Ovary (tissue), 9 donors: ENCODE data around the gene PRKCH. TPM values are rescaled to one million over a fixed set of nuclear protein-coding genes. Genes with fewer than 3 reads are reported as not detected.

Experiments used
- DNase-seq, 5 donors: peaks; one replicate each; pipeline ENCODE4 v3.0.0-alpha.2; 2019 to 2020
- H3K27ac ChIP-seq, 2 donors: fragments of 200-600 bp; one replicate each; pipeline versions ENCODE4 v1.5.1 to v1.8.0; 2019 to 2022
- H3K27me3 ChIP-seq: fragments of 200-600 bp; one replicate; pipeline ENCODE4 v1.8.0; 2022
- H3K36me3 ChIP-seq: fragments of 200-600 bp; sonication (generic); one replicate; pipeline ENCODE4 v1.5.1; 2019
- H3K4me1 ChIP-seq: one replicate; pipeline ENCODE4 v1.8.1; 2013; ENCODE audit warnings: mild to moderate bottlenecking, moderate library complexity; ENCODE audit not compliant: insufficient read depth
- H3K4me3 ChIP-seq: fragments of 200-600 bp; sonication (generic); one replicate; pipeline ENCODE4 v1.5.1; 2017
- H3K9me3 ChIP-seq, 2 donors: fragments of 200-600 bp in 1 of 2; sonication (generic) in 1 of 2; one replicate each; pipeline versions ENCODE4 v1.5.1 to v1.8.1; 2013 to 2019; ENCODE audit warnings: mild to moderate bottlenecking in 1 of 2, moderate library complexity in 1 of 2
- EP300 ChIP-seq: sonication (generic); formaldehyde crosslinking; IDR thresholded peaks from one replicate; pipeline ENCODE4 v1.6.1; 2017; ENCODE audit warnings: antibody characterized with exemption
- POLR2A ChIP-seq: fragments of 450-650 bp; IDR thresholded peaks from one replicate; pipeline ENCODE4 v1.6.1; 2017; ENCODE audit warnings: antibody characterized with exemption, mild to moderate bottlenecking, moderate library complexity
- WGBS, 3 donors: extraction: QIAGEN DNeasy Blood & Tissue Kit in 1 of 3; methylation state at CpG; one replicate each; pipeline versions ENCODE4 v1.1.5 to v1.1.7; 2013 to 2017; 5-methylcytosine and 5-hydroxymethylcytosine counted together
- intact Hi-C, 4 donors: fragments of 100-400 bp; cut with DNase I; formaldehyde crosslinking; loops; one replicate each; pipeline versions ENCODE4 v1.11.0 to v1.15.1; 2022 to 2023
- polyA plus RNA-seq, 2 donors: library from polyadenylated mRNA; stranded (reverse); fragments of 200-250 nt in 1 of 2; fragments of 350-450 nt in 1 of 2; fragmentation: Illumina TruSeq in 1 of 2; extraction: RNeasy Lipid Tissue Mini Kit (QIAGEN cat#74804) in 1 of 2; gene quantifications; one replicate each; pipeline ENCODE4 v1.2.3, GENCODE V29; 2013 to 2014
- total RNA-seq, 7 donors: library from RNA; depleted of rRNA in 2 of 7; stranded (reverse); fragments of >200 nt in 2 of 7; fragmentation: NEBNext Ultra II Directional in 3 of 7; extraction: Animal tissue kit (Norgen Biotek cat#: 25700) in 3 of 7; gene quantifications; one replicate each; pipeline versions ENCODE4 v1.1.0 to v1.2.4, GENCODE V29; 2016 to 2023
- TF ChIP-seq, protein P1 (sequence below), 3 donors: fragments of 450-650 bp in 2 of 3; fragments of 200-600 bp in 1 of 3; IDR thresholded peaks; one replicate each; pipeline versions ENCODE4 v1.5.1 to v1.8.0; 2016 to 2022; ENCODE audit warnings: antibody characterized with exemption in 3 of 3, mild to moderate bottlenecking in 1 of 3
- donor health status: DM: no; HTN: no; CAD: no; lungs with moderate emphysema.
- donor health status: DM: no; HTN: no; CAD: no.
- donor health status: Bipolar disorder and iron deficiency.
- donor health status: DM: yes; HTN: yes; CAD: no.
- donor health status: DM: no; HTN: no; CAD: no.
- donor health status: DM: yes; HTN: yes; CAD: no.

Gene PRKCH
- total and polyA plus RNA-seq, 9 donors = 8.4 to 47.6 (median 15.9) TPM

GRCh38 chr14:61523751-61524150 is 202.4 kb downstream of the PRKCH start:
- H3K27ac ChIP-seq = peak overlapping the region in 1 of 2 donors; percentile 3

DNA sequence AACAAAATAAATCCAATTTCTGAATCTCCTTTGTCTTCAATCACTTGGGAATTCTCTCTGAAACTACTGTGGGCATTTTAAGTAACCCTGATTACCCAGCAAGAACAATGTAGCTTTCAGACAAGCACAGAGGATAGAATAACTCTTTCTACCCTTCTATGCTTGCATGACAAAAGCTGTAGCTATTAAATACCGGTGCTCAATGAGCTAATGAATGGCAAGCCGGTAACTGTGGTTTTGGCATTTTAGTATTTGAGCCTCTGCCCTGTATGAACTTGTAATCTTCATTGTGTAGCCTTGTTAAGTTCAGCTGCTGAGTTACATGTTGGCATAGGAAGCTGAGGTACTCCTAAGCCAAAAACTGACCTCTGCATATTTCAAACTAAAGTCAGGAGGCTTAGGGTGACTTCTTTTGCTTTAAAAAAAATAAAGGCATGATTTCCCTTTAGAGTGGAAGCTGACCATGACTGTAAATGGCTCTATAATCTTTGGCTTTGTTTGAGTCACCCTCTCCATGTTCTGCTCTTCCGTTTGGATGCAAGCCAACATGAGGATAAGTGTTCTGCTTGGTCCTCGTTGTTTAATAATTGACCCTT is 202.9 kb downstream of the PRKCH start:
- Histone ChIP-seq H3K4me3 (no peak overlapping the region), H3K4me1 (peaks cover 21% of the 10 kb centered on the region), H3K9me3 (no peaks in the 10 kb centered on the region), H3K27me3 (no peaks in the 10 kb centered on the region), H3K27ac (peak overlapping the region in 1 of 2 donors; percentile 75), H3K36me3 (no peaks in the 10 kb centered on the region)
- TF ChIP-seq POLR2A (no peak), EP300 (no peak)
- TF ChIP-seq, protein P1, sequence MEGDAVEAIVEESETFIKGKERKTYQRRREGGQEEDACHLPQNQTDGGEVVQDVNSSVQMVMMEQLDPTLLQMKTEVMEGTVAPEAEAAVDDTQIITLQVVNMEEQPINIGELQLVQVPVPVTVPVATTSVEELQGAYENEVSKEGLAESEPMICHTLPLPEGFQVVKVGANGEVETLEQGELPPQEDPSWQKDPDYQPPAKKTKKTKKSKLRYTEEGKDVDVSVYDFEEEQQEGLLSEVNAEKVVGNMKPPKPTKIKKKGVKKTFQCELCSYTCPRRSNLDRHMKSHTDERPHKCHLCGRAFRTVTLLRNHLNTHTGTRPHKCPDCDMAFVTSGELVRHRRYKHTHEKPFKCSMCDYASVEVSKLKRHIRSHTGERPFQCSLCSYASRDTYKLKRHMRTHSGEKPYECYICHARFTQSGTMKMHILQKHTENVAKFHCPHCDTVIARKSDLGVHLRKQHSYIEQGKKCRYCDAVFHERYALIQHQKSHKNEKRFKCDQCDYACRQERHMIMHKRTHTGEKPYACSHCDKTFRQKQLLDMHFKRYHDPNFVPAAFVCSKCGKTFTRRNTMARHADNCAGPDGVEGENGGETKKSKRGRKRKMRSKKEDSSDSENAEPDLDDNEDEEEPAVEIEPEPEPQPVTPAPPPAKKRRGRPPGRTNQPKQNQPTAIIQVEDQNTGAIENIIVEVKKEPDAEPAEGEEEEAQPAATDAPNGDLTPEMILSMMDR (IDR thresholded peaks at IDR 0.05) = no peak
- 25 to 34% (median 26%) methylated on average over 4 of the region's 4 CpGs for WGBS, 3 donors
- no peak for DNase-seq
- intact Hi-C loops = no loop called here

More at GRCh38 chr14:61523751-61524150, 202.4 kb downstream of the PRKCH start:
- intact Hi-C loops = no loop called here
- no peaks in the 10 kb centered on the region for H3K36me3 ChIP-seq
- no peak overlapping the region for H3K4me3 ChIP-seq
- TF ChIP-seq, protein P1 (IDR thresholded peaks at IDR 0.05) = no peak
- TF ChIP-seq EP300 = no peak
- no peak for TF ChIP-seq POLR2A
- no peaks in the 10 kb centered on the region for H3K27me3 ChIP-seq
- peaks cover 21% of the 10 kb centered on the region for H3K4me1 ChIP-seq
- no peak for DNase-seq
- H3K9me3 ChIP-seq = no peaks in the 10 kb centered on the region
- 67 to 86% (median 71%) methylated on average over 5 of the region's 5 CpGs for WGBS, 3 donors

- TF ChIP-seq POLR2A = no peak
- TF ChIP-seq EP300 = no peak
- TF ChIP-seq, protein P1 (IDR thresholded peaks at IDR 0.05) = no peak
- no peak overlapping the region for H3K4me3 ChIP-seq
- no peak for DNase-seq
- no peaks in the 10 kb centered on the region for H3K36me3 ChIP-seq
- no peaks in the 10 kb centered on the region for H3K27me3 ChIP-seq
- intact Hi-C loops = no loop called here
- H3K27ac ChIP-seq = peak overlapping the region; percentile 28 to 75
- H3K4me1 ChIP-seq = peaks cover 21% of the 10 kb centered on the region
- H3K9me3 ChIP-seq = no peaks in the 10 kb centered on the region
- 93 to 96% (median 96%) methylated on average over 1 of the region's 1 CpG for WGBS, 3 donors
Measured at GRCh38 chr14:61524936-61525292, 203.5 kb downstream of the PRKCH start.

DNA sequence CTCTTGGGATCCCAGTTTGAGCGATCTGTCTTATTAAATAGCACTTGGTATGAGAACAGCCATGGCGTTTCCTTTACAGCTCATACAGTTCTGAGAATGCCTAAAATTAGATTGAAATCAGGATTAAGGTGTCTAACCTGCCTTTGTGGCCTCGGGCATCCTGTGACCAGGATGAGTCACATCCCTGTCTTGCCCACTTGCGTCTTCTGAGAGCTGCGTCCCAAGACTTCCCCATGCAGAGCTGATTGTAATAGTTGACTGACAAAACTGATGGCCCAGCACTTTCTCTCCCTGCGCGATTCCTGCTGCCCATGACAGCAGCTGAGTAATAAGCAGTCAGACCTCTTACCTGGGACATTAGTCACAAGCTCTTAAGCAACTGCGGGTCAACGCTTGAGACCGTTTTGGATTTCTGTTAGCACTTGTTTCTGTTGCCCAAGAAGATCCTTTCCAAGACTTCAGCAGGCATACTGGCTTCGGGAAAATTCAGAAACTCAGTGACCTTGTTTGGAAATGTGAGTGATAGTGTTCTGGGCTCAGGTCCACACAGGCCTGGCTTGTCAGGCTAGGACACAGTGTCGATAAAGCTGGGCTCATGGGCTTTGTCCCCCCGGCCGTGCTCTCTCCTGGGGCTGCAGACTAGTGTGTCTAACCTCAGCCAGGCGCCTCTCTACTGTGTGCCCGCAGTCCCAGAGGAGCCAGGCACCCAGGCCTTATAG is 204.1 kb downstream of the PRKCH start:
- Histone ChIP-seq H3K4me3 (no peak overlapping the region), H3K9me3 (no peaks in the 10 kb centered on the region), H3K27me3 (no peaks in the 10 kb centered on the region), H3K27ac (peak overlapping the region; percentile 28 to 75), H3K4me1 (peaks cover 21% of the 10 kb centered on the region), H3K36me3 (no peaks in the 10 kb centered on the region)
- TF ChIP-seq POLR2A = no peak
- peak; percentile 79 for TF ChIP-seq EP300
- intact Hi-C loops = no loop called here
- whole genome bisulfite sequencing, 3 donors = 47 to 50% (median 48%) methylated on average over 15 to 16 of the region's 16 CpGs
- DNase-seq = peak; percentile 40 to 73 (median 47)
